GM19395 (cell line): Measurements from ENCODE around the gene DLL4.

Source experiments
- ATAC-seq: cut with Tn5 transposase; IDR thresholded peaks from one replicate; pipeline ENCODE4 v1.9.1; 2021; ENCODE audit warnings: mild to moderate bottlenecking, moderate library complexity; ENCODE audit not compliant: unreplicated experiment

Gene DLL4

DNA sequence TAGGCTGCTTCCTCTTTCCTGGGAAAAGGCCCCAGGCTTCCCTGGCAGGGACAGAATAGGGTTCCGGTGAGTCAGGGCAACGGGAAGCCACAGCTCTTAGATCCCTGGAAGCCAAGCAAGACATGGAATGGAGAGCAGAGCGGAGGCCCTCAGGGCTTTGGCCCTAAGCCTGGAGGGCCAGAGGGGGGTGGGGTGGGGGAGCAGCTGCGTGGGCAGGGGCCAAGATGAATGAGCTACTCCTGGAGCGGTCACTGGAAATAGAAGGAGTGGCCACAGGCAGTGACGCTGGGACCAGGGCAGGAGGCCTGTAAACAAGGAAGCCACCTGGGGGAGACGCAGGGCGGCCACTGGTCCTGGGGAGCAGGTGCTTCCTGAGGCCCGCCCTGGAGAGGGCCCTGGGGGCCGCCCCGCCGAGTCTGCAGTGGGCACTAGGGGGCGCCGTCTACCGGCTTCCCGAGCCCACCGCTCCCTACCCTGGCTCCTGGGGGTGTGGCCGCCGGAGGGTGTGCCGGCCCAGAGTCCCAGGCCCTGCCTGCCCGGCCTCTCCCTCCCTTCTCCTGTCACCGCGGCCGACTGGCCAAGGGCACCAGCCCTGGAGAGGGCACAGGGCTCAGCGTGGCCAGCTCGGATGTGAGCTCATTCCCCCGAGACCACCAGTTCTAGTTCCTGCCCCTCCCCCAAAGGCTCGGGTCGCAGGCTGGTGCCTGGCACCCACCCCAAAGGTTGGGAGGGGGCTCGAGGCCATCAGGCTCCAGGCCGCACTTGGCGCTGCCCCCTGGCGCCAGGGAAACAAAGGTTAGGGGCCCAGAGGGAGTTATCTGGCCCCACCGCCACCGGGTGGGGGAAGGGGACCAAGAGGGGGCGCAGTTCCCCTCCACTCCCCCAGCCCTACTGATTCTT lies 22.8 kb upstream of the DLL4 start:
- peak; percentile 66 for ATAC-seq

GRCh38 chr15:40906991-40907802 lies 21.9 kb upstream of the DLL4 start:
- ATAC-seq, result no peak

DNA sequence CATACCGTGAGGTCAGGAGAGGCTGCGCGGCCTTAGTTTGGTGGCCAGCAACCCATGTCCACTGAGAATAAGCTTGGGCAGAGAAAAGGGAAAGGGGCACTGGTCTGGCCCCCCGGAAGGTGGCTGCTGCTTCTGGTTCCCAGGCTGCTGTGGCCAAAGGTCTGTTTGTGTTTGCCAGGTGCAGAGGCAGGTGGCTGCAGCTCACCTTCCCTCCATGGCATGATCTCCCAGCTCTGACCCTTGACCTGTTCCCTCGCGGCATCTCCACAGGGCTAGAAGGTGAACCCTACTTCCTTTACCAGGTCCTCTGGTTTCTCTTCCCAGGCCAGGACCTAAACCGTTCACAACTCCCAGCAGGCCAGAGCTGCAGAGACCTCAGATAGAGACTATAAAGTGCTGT lies 21.0 kb upstream of the DLL4 start:
- no peak for ATAC-seq

GRCh38 chr15:40909662-40910630 lies 19.2 kb upstream of the DLL4 start:
- ATAC-seq, result no peak

GRCh38 chr15:40911141-40911540 lies 18.0 kb upstream of the DLL4 start:
- ATAC-seq, result no peak

DNA sequence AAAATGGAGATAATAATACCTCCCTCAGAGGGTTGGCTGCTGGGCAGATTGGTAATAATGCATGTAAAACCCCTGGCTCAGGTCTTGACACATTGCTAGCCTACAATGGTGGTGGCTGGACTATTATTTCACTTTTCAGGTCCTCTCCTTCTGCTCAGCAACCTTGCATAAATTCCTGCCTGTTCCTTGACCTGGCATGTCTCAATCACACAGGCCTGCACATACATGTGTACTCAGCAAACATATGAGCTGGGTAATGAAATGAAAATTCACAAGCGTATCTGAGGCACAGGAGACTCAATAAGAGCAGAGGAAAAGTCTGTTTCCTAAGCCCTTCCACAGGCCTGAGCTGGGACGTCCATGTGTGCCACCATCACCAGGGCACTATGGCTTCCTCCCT lies 17.4 kb upstream of the DLL4 start:
- no peak for ATAC-seq

GRCh38 chr15:40912478-40912877 lies 16.7 kb upstream of the DLL4 start:
- ATAC-seq, result no peak

- no peak for ATAC-seq
These were observed 15.1 kb upstream of the DLL4 start for GRCh38 chr15:40914013-40914412.

GRCh38 chr15:40914486-40914885 lies 14.7 kb upstream of the DLL4 start:
- no peak for ATAC-seq

GRCh38 chr15:40915116-40915661 lies 14.0 kb upstream of the DLL4 start:
- ATAC-seq, result no peak

DNA sequence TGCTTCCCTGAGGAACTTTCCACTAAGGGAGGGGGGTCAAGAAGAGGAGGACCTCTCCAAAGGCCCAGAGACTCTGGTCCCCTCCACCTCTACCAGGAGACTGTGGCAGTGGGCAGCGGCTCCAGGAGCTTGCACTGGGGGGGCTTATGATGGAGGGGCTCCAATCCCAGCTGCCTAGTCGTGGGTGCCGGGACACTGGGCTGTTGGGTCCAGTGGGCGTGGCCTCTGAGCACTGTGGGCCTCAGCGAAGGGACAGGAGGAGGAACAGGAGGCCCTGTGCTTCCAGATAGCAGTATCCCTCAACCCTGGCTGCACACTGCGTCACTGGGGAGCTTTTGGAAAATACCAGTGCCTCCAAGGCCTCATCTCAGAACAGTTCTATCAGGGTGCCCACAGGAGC lies 13.5 kb upstream of the DLL4 start:
- no peak for ATAC-seq

DNA sequence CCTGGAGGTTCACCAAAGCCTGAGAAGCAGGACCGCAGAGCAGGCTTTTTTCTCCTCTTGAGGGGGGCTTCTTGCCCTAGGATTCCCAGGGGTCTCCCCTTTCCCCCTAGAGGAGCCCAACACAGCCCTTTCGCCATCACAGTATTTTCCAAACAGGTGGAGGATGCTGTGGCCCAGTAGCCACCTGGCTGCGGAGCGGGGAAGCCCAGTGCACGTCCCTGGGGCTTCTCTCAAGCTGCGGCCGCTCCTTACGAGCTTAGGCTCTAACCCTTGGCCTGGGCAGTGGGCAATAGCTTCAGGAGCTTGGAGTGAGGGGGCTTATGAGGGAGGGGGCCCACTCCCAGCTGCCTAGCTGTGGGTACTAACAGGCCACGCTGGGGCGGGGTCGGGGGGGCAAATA lies 11.6 kb upstream of the DLL4 start:
- no peak for ATAC-seq

GRCh38 chr15:40918146-40918798 lies 10.9 kb upstream of the DLL4 start:
- ATAC-seq, result no peak

DNA sequence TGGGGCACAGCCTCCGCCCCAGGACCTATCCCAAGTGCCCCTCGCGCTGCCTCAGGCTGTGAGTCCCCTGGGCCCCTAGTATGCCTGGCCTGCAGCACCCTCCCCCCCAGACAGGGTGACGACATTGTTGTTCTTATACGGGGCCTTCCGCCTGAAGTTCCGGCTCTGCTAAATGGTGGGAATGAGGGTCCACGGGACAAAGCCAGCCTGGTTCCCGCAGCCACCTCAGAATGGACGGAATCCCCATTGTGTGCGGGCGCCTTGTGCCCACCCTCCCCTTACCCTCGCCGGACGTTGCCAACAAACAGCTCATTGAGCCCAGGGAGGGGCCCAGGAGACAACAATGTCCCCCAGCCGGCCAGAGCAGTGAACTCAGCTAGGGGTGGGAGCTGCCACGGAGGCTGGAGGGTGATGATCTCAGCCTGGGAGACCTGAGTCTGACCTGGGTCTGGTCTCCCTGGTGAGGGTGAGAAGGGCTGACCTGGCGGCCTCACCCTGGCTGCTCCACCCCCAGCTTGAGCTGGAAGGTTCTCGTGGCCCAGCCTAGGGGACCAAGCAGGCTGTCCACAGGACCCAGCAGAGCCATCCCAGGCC lies 10.2 kb upstream of the DLL4 start:
- ATAC-seq, result no peak

GRCh38 chr15:40921949-40922607 lies 7.1 kb upstream of the DLL4 start:
- ATAC-seq, result no peak

DNA sequence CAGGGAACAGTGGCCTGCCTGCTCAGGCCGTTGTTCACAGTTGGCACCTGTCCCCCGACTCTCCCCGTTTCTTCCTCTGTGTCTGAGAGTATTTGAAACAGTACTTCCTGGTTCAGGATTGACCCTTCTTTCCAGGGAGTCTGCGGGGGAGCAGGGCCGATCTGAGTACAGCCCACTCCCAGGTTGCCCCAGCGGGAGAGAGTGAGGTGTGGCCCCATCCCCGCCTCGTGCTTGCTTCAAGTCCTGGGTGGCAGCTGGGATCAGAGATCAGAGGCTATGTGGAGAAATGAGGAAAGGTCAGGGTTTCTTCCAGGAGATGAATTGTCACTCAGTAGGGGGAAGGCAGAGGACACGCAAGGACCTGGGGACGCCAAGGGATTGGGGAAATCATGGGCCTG lies 6.5 kb upstream of the DLL4 start:
- ATAC-seq, result no peak

DNA sequence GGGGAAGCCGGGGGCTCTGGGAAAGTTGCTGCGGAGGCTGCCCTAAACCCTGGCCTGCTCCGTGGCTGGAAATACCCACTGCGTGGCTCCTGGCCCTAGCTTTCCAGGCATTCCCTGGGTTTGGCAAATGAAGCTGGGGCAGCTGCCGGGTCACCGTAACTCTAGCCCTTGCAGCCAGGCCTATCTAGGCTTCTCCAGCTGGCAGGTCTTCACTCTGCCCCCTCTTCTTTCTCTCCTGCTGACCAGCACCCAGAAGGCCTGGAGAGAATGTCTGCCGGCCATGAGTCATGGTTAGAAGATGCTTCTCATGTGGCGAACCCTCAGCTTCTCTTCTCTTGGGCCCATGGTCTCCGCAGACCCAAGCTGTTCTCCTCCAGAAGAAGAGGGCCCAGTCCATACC lies 5.6 kb upstream of the DLL4 start:
- ATAC-seq, result no peak

GRCh38 chr15:40925495-40925862 lies 3.7 kb upstream of the DLL4 start:
- no peak for ATAC-seq
